Panc1 (cell line): ENCODE results near the gene TALDO1. TPM values are rescaled to one million over a fixed set of nuclear protein-coding genes. Genes with fewer than 3 reads are reported as not detected.

Source experiments
- ATAC-seq: fragments of 200-7000 bp; cut with Tn5 transposase; 2 replicates; pipeline ENCODE4 v1.9.1; 2020; ENCODE audit warnings: mild to moderate bottlenecking, moderate library complexity
- Bru-seq: library from RNA; stranded (reverse); fragments of 400-500 nt; gene quantifications from one replicate; lab custom pipeline; 2021; lab: Mats Ljungman, UMichigan
- BruChase-seq, 2 experiments: library from RNA; stranded (reverse); fragments of 400-500 nt; gene quantifications; one replicate each; lab custom pipeline; 2021; lab: Mats Ljungman, UMichigan
- BruUV-seq: library from RNA; stranded (reverse); fragments of 400-500 nt; replicated peaks from 2 replicates; lab custom pipeline; 2021; lab: Mats Ljungman, UMichigan
- CTCF ChIA-PET: fragments of 300-600 bp; sonication (Branson Sonifier 250); formaldehyde crosslinking; loops from one replicate; lab custom pipeline; 2022; ENCODE audit warnings: antibody characterized with exemption; lab: Charles Lee
- POLR2A ChIA-PET: fragments of 300-600 bp; sonication (Branson Sonifier 250); formaldehyde crosslinking; loops from one replicate; lab custom pipeline; 2022; ENCODE audit warnings: antibody characterized with exemption; lab: Charles Lee
- DNase-seq: peaks from one replicate; pipeline ENCODE4 v3.0.0-alpha.2; 2010; ENCODE audit warnings: low read depth, low spot score
- H3K27ac ChIP-seq: 2 replicates; pipeline ENCODE4 v1.5.1; 2011; ENCODE audit warnings: mild to moderate bottlenecking, low read length, inconsistent platforms
- H3K27me3 ChIP-seq: fragments of 200-500 bp; sonication (Bioruptor generic); 2 replicates; pipeline ENCODE4 v1.6.0; 2014; ENCODE audit warnings: low read length, inconsistent platforms; ENCODE audit not compliant: control insufficient read depth, insufficient read depth
- H3K36me3 ChIP-seq: fragments of 200-500 bp; sonication (Bioruptor generic); 2 replicates; pipeline ENCODE4 v1.5.1; 2014; ENCODE audit warnings: inconsistent platforms, mild to moderate bottlenecking, low read length, moderate library complexity; ENCODE audit not compliant: control insufficient read depth, insufficient read depth
- H3K4me1 ChIP-seq: 2 replicates; pipeline ENCODE4 v1.5.1; 2011; ENCODE audit warnings: inconsistent platforms, mild to moderate bottlenecking, low read length, moderate library complexity; ENCODE audit not compliant: control insufficient read depth, insufficient read depth
- H3K4me3 ChIP-seq, 2 experiments: 2 replicates each; pipeline ENCODE4 v1.5.1; 2011 to 2012; ENCODE audit warnings: low read depth in 2 of 2, low read length in 2 of 2, mild to moderate bottlenecking in 2 of 2, inconsistent platforms in 1 of 2, moderate library complexity in 1 of 2
- H3K9me3 ChIP-seq: fragments of 200-500 bp; sonication (Bioruptor generic); 2 replicates; pipeline ENCODE4 v1.5.1; 2014; ENCODE audit warnings: low read depth, mild to moderate bottlenecking, inconsistent platforms, low read length, moderate library complexity; ENCODE audit not compliant: control insufficient read depth, insufficient read depth
- POLR2AphosphoS5 ChIP-seq: IDR thresholded peaks from 2 replicates; pipeline ENCODE4 v1.6.1; 2012; ENCODE audit warnings: mild to moderate bottlenecking, low read depth, low read length, moderate library complexity
- SIN3A ChIP-seq: IDR thresholded peaks from 2 replicates; pipeline ENCODE4 v1.6.1; 2012; ENCODE audit warnings: low read depth, mild to moderate bottlenecking, low read length, moderate library complexity, borderline replicate concordance; ENCODE audit not compliant: insufficient read depth
- TCF7L2 ChIP-seq: IDR thresholded peaks from 2 replicates; pipeline ENCODE4 v1.6.1; 2011; ENCODE audit warnings: mild to moderate bottlenecking, low read depth, low read length, inconsistent platforms
- in situ Hi-C: cut with HindIII; loops from 2 replicates; pipeline ENCODE4 v1.10.0; 2016; ENCODE audit warnings: low sequenced_read_pairs, low pct_unique_long_range_greater_than_20kb
- intact Hi-C: fragments of 100-400 bp; cut with micrococcal nuclease; formaldehyde crosslinking; loops from one replicate; pipeline ENCODE4 v1.10.0; 2022; ENCODE audit not compliant: unreplicated experiment
- long read RNA-seq: library from polyadenylated mRNA; unstranded; transcript quantifications from one replicate; pipeline ENCODE4 v2.0.0, GENCODE V29; 2021; ENCODE audit not compliant: unreplicated experiment
- polyA plus RNA-seq: library from polyadenylated mRNA; unstranded; fragments of >200 nt; gene quantifications from one replicate; pipeline ENCODE4 v1.2.1, GENCODE V29; 2012; ENCODE audit warnings: missing spikeins; ENCODE audit not compliant: insufficient read length
- total RNA-seq: library from RNA; stranded (reverse); gene quantifications from one replicate; pipeline ENCODE4 v1.2.1, GENCODE V29; 2021; ENCODE audit not compliant: unreplicated experiment
- TF ChIP-seq, protein P1 (sequence below): fragments of 450-650 bp; IDR thresholded peaks from 2 replicates; pipeline ENCODE4 v1.5.1; 2017; ENCODE audit warnings: mild to moderate bottlenecking
- TF ChIP-seq, protein P2 (sequence below), 2 experiments: IDR thresholded peaks; 2 replicates each; pipeline ENCODE4 v1.6.1; 2011 to 2012; ENCODE audit warnings: low read depth in 2 of 2, control low read depth in 1 of 2, low read length in 1 of 2, mild to moderate bottlenecking in 1 of 2, moderate library complexity in 1 of 2; ENCODE audit not compliant: insufficient read depth in 1 of 2

Gene TALDO1
- total RNA-seq (257 TPM), Bru-seq, nascent RNA (percentile 72 among the genes with signal in this experiment), BruChase-seq, experiment 1, labeled RNA remaining after a 2-hour chase (percentile 69 among the genes with signal in this experiment), BruChase-seq, experiment 2, labeled RNA remaining after a 6-hour chase (percentile 78 among the genes with signal in this experiment)
- 397 TPM for polyA plus RNA-seq
- long read RNA-seq, transcript TALDO1-201 (8 exons, 1,346 nt) = major isoform, 205 of 291 reads
- long read RNA-seq, transcript TALDO1-203 (8 exons, 1,231 nt) = minor isoform, 7 of 291 reads
- long read RNA-seq, partial matches to known transcripts = 52 of 291 reads
- long read RNA-seq, other reads (novel, unspliced or antisense) = 21 of 291 reads

DNA sequence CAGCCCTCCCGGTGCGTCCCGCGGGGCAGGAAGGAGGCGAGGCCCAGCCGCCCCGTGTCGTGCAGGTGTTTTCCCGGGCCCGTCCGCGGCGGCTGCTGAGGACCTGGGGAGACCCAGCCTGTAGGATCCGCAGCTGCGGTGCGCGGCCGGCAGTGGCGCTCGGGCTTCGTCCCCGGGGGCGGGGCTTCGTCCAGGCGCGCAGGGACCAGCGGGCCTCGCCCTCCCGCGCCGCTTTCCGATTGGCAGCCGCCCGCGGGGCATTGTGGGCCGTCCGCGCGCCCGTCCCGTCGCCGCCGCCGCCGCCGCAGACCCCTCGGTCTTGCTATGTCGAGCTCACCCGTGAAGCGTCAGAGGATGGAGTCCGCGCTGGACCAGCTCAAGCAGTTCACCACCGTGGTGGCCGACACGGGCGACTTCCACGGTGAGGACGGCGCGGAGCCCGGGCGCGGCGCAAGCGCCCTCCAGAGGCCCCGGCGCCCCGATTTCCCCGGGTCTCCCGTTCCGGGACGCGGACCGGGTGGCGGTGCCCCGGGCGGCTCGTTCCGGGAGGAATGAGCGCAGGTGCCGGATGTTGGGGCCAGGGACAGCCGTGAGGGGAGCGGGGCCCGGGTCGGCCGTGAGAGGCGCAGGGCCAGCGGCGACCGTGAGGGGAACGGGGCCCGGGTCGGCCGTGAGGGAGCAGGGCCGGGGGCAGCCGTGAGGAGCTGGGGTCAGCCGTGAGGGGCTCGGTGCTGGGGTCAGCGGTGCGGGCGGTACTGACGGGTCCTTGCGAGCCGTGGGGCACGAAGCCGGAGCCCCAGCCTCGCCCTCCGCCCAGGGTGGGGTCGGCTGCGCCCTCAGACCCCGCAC lies at the start of gene TALDO1:
Gene TALDO1, plus strand, starts transcription at position 307 of the 849 bp plus-strand sequence. Its CDS starts 18 bp downstream, at position 325.
- H3K27me3 ChIP-seq = no peaks in the 10 kb centered on the region
- TF ChIP-seq, protein P1, sequence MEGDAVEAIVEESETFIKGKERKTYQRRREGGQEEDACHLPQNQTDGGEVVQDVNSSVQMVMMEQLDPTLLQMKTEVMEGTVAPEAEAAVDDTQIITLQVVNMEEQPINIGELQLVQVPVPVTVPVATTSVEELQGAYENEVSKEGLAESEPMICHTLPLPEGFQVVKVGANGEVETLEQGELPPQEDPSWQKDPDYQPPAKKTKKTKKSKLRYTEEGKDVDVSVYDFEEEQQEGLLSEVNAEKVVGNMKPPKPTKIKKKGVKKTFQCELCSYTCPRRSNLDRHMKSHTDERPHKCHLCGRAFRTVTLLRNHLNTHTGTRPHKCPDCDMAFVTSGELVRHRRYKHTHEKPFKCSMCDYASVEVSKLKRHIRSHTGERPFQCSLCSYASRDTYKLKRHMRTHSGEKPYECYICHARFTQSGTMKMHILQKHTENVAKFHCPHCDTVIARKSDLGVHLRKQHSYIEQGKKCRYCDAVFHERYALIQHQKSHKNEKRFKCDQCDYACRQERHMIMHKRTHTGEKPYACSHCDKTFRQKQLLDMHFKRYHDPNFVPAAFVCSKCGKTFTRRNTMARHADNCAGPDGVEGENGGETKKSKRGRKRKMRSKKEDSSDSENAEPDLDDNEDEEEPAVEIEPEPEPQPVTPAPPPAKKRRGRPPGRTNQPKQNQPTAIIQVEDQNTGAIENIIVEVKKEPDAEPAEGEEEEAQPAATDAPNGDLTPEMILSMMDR = no peak; the same call in 1 of the 2 replicates
- no peak for TF ChIP-seq TCF7L2
- TF ChIP-seq POLR2AphosphoS5 = peak; percentile 74
- TF ChIP-seq, protein P2, sequence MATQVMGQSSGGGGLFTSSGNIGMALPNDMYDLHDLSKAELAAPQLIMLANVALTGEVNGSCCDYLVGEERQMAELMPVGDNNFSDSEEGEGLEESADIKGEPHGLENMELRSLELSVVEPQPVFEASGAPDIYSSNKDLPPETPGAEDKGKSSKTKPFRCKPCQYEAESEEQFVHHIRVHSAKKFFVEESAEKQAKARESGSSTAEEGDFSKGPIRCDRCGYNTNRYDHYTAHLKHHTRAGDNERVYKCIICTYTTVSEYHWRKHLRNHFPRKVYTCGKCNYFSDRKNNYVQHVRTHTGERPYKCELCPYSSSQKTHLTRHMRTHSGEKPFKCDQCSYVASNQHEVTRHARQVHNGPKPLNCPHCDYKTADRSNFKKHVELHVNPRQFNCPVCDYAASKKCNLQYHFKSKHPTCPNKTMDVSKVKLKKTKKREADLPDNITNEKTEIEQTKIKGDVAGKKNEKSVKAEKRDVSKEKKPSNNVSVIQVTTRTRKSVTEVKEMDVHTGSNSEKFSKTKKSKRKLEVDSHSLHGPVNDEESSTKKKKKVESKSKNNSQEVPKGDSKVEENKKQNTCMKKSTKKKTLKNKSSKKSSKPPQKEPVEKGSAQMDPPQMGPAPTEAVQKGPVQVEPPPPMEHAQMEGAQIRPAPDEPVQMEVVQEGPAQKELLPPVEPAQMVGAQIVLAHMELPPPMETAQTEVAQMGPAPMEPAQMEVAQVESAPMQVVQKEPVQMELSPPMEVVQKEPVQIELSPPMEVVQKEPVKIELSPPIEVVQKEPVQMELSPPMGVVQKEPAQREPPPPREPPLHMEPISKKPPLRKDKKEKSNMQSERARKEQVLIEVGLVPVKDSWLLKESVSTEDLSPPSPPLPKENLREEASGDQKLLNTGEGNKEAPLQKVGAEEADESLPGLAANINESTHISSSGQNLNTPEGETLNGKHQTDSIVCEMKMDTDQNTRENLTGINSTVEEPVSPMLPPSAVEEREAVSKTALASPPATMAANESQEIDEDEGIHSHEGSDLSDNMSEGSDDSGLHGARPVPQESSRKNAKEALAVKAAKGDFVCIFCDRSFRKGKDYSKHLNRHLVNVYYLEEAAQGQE (IDR thresholded peaks at IDR 0.05; ENCODE audit: insufficient read depth in 1 of 2, low read depth in 2 of 2, low read length in 1 of 2) = no peak
- TF ChIP-seq SIN3A = peak; percentile 77
- in situ Hi-C loops (no loop called here), intact Hi-C loops (no loop called here)
- H3K4me1 ChIP-seq = peaks cover 20% of the 10 kb centered on the region
- no peak for DNase-seq
- ChIA-PET CTCF (no interaction called here), POLR2A (interaction anchor here (0.6 to 1.2 kb wide), 2 partner anchors 16 to 33 kb away, joined by 3 read pairs; no protein-coding TSS in a partner anchor)
- BruUV-seq = no TSS peak
- ATAC-seq = peak; percentile 98
- peak within 1 kb of the TSS; percentile 88 for H3K27ac ChIP-seq
- no peaks in the 10 kb centered on the region for H3K36me3 ChIP-seq
- peak within 1 kb of the TSS; percentile 83 to 87 for H3K4me3 ChIP-seq
- no peaks in the 10 kb centered on the region for H3K9me3 ChIP-seq

DNA sequence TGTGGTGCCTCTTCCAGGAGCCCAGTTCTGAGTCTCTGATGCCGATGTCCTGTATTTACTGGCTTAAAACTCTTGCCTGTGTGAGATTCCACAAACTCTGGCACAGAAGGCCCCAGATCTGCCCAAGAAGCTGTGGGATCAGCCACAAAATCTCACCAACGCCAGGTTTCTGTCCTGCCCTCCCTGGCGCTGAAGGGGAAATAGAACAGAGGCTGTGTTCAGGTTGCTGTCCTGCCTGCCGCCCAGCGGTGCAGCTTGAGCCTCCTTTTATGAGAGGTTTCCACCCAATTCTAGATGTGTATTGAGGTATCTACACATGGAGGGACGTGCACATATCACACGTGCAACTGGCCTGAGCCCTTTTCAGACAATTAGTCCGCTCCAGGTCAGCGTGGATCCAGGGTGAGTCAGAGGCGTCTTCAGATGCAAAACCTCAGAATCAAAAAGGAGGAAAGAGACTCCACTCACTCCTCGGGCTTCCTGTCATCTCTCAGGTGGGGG lies 49.4 kb upstream of the TALDO1 start:
- TF ChIP-seq, protein P1 = no peak
- TF ChIP-seq TCF7L2 = no peak
- TF ChIP-seq, protein P2 (IDR thresholded peaks at IDR 0.05; ENCODE audit: insufficient read depth in 1 of 2, low read depth in 2 of 2, low read length in 1 of 2) = no peak
- no peak for TF ChIP-seq POLR2AphosphoS5
- TF ChIP-seq SIN3A = no peak
- intact Hi-C loops = loop anchor here (2.0 kb wide), 1 partner anchor 67 kb away; no protein-coding TSS in a partner anchor
- CTCF ChIA-PET = interaction anchor here (0.6 to 1.1 kb wide), 2 partner anchors 143 to 359 kb away, joined by 3 to 8 read pairs; no protein-coding TSS in a partner anchor
- ATAC-seq = no peak
- no peaks in the 10 kb centered on the region for H3K36me3 ChIP-seq
- H3K9me3 ChIP-seq = no peaks in the 10 kb centered on the region
- DNase-seq = no peak
- BruUV-seq = no TSS peak
- peak overlapping the region; percentile 96 for H3K27ac ChIP-seq
- peak overlapping the region; percentile 75 to 78; a peak in 3 of 4 replicates for H3K4me3 ChIP-seq
- POLR2A ChIA-PET = interaction anchor here (0.7 to 0.8 kb wide), 2 partner anchors 9 to 14 kb away, joined by 4 to 7 read pairs; no protein-coding TSS in a partner anchor
- no peaks in the 10 kb centered on the region for H3K27me3 ChIP-seq
- in situ Hi-C loops = no loop called here
- peaks cover 48% of the 10 kb centered on the region for H3K4me1 ChIP-seq
